ENCODE data around the gene ARHGAP19. TPM values are rescaled to one million over a fixed set of nuclear protein-coding genes. Genes with fewer than 3 reads are reported as not detected.

ARHGAP19 gene
- total RNA-seq, 1 experiment from 2014 or later, result 33.2 TPM

DNA sequence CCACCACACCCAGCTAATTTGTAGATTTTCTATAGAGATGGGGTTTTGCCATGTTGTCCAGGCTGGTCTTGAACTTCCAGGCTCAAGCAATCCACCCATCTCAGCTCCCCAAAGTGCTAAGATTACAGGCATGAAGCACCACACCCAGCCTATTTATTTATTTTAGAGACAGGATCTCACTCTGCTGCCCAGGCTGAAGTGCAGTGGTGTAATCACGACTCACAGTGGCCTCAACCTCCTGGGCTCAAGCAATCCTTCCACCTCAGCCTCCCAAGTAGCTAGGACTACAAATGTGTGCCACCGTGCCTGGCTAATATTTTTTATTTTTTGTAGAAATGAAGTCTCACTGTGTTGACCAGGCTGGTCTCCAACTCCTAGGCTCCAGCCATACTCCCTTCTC, 49.0 kb upstream of the ARHGAP19 start:
- H3K79me2 ChIP-seq (ENCODE audit: insufficient read depth, low read length), result no peaks in the 10 kb centered on the region
- H4K8ac ChIP-seq (replicated peaks; ENCODE audit: insufficient read length, low read depth, low read length), result no peak overlapping the region
- H3K4me2 ChIP-seq (ENCODE audit: insufficient read depth, insufficient read length, low read length), result no peak overlapping the region
- H3K4me1 ChIP-seq (ENCODE audit: insufficient read depth, low read length), result peaks cover 7% of the 10 kb centered on the region
- H2BK5ac ChIP-seq (ENCODE audit: insufficient read length, low read length), result no peak overlapping the region
- no peaks in the 10 kb centered on the region; the same call in 1 of the 2 replicates for H3K27me3 Mint-ChIP-seq (ENCODE audit: low read depth)
- H4K91ac ChIP-seq (ENCODE audit: insufficient read length, low read depth, low read length), result no peak overlapping the region
- no peak overlapping the region for H3K23ac ChIP-seq (ENCODE audit: insufficient read length, low read depth, low read length)
- no peak overlapping the region for H3K18ac ChIP-seq (ENCODE audit: insufficient read length, low read depth, low read length)
- no peak overlapping the region for H2AFZ ChIP-seq (ENCODE audit: low read length)
- no peak for DNase-seq
- H3K9ac ChIP-seq (ENCODE audit: extremely low read depth, insufficient read length, low read length), result no peak overlapping the region
- H3K4me3 Mint-ChIP-seq, result no peak overlapping the region
- no peak overlapping the region for H2BK120ac ChIP-seq (ENCODE audit: low read depth, low read length, poor library complexity, severe bottlenecking)
- no peak overlapping the region for H3K4ac ChIP-seq (ENCODE audit: low read depth, low read length)
- no peak overlapping the region for H2BK20ac ChIP-seq (ENCODE audit: low read depth, low read length, poor library complexity, severe bottlenecking)
- H3K14ac ChIP-seq (ENCODE audit: insufficient read depth, low read length), result no peak overlapping the region
- no peak overlapping the region for H3T11ph ChIP-seq (ENCODE audit: low read length)
- peak overlapping the region in 2 of 3 experiments; percentile 65 to 74; a peak in 3 of 7 replicates for H3K27ac Mint-ChIP-seq
- no peak overlapping the region for H4K5ac ChIP-seq (ENCODE audit: insufficient read length, low read depth, low read length)
- TF ChIP-seq, protein P1, sequence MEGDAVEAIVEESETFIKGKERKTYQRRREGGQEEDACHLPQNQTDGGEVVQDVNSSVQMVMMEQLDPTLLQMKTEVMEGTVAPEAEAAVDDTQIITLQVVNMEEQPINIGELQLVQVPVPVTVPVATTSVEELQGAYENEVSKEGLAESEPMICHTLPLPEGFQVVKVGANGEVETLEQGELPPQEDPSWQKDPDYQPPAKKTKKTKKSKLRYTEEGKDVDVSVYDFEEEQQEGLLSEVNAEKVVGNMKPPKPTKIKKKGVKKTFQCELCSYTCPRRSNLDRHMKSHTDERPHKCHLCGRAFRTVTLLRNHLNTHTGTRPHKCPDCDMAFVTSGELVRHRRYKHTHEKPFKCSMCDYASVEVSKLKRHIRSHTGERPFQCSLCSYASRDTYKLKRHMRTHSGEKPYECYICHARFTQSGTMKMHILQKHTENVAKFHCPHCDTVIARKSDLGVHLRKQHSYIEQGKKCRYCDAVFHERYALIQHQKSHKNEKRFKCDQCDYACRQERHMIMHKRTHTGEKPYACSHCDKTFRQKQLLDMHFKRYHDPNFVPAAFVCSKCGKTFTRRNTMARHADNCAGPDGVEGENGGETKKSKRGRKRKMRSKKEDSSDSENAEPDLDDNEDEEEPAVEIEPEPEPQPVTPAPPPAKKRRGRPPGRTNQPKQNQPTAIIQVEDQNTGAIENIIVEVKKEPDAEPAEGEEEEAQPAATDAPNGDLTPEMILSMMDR (conservative IDR thresholded peaks at IDR 0.05), result no peak
- no peak overlapping the region for H3K27ac ChIP-seq (ENCODE audit: insufficient read length, low read depth, low read length)
- H3K9me3 ChIP-seq (ENCODE audit: control insufficient read depth, low read depth, low read length), result no peaks in the 10 kb centered on the region
- WGBS (ENCODE audit: extremely low coverage, insufficient read length, low lambda C conversion rate), result no CpG with 5 or more reads among the region's 2 CpGs
- peaks cover 3% of the 10 kb centered on the region for H4K20me1 ChIP-seq (ENCODE audit: control insufficient read depth, insufficient read depth, insufficient read length)
- no peak overlapping the region for H2AK5ac ChIP-seq (ENCODE audit: insufficient read length, low read length)
- H3K36me3 Mint-ChIP-seq (ENCODE audit: insufficient read depth in 1 of 3, low read depth in 3 of 3), result peaks cover 0 to 6% (median 0%) of the 10 kb centered on the region in 3 experiments; a peak in 2 of 7 replicates
- H3K23me2 ChIP-seq (ENCODE audit: insufficient read length, low read depth, low read length, poor library complexity, severe bottlenecking), result no peaks in the 10 kb centered on the region
- no peak overlapping the region for H3K56ac ChIP-seq (ENCODE audit: insufficient read length, low read depth, low read length)
- H2BK15ac ChIP-seq (ENCODE audit: low read depth, low read length), result no peak overlapping the region
- peaks cover 42 to 53% of the 10 kb centered on the region in 2 experiments for H3K4me1 Mint-ChIP-seq
- no peaks in the 10 kb centered on the region for H3K79me1 ChIP-seq (ENCODE audit: insufficient read depth, low read depth, low read length, poor library complexity, severe bottlenecking)
- no peaks in the 10 kb centered on the region; a peak in 1 of 5 replicates for H3K9me3 Mint-ChIP-seq
- no peaks in the 10 kb centered on the region for H3K27me3 ChIP-seq (ENCODE audit: insufficient read depth, low read length)
- H2BK12ac ChIP-seq (ENCODE audit: insufficient read length, low read depth, low read length), result no peak overlapping the region
